HCT116 (cell line): Measurements from ENCODE around the gene GPALPP1. TPM values are rescaled to one million over a fixed set of nuclear protein-coding genes. Genes with fewer than 3 reads are reported as not detected.

Experiments used
- ATAC-seq: fragments of 200-7000 bp; cut with Tn5 transposase; 2 replicates; pipeline ENCODE4 v1.9.1; 2020; ENCODE audit warnings: mild to moderate bottlenecking, moderate library complexity
- BruUV-seq: library from RNA; stranded (reverse); fragments of 400-500 nt; replicated peaks from 2 replicates; lab custom pipeline; 2021; lab: Mats Ljungman, UMichigan
- CTCF ChIA-PET: fragments of 300-600 bp; sonication (Branson Sonifier 250); formaldehyde crosslinking; loops from one replicate; lab custom pipeline; 2021; ENCODE audit warnings: antibody characterized with exemption; lab: Charles Lee
- POLR2A ChIA-PET: fragments of 300-600, 350-600 bp; sonication (Branson Sonifier 250); formaldehyde crosslinking; loops from one replicate; lab custom pipeline; 2021; ENCODE audit warnings: antibody characterized with exemption; lab: Charles Lee
- RAD21 ChIA-PET, 2 experiments: fragments of 300-600 bp; sonication (Branson Sonifier 250); formaldehyde crosslinking; loops; one replicate each; lab custom pipeline; 2023; ENCODE audit warnings: low total read pairs in 2 of 2; ENCODE audit not compliant: uncharacterized antibody in 2 of 2, unreplicated experiment in 2 of 2, low non-redundant PET in 1 of 2; lab: Charles Lee
- DNase-seq: peaks from one replicate; pipeline ENCODE4 v3.0.0-alpha.2; 2010; ENCODE audit warnings: low read depth, low spot score
- H2AFZ ChIP-seq: fragments of 200-600 bp; shearing (Covaris generic), sonication (generic); 2 replicates; pipeline ENCODE4 v1.6.1; 2017; ENCODE audit warnings: low read depth, mixed run types, mixed read lengths, antibody characterized with exemption, low read length; ENCODE audit not compliant: poor library complexity, severe bottlenecking
- H3K27ac ChIP-seq: 2 replicates; pipeline ENCODE4 v1.5.1; 2012; ENCODE audit warnings: low read depth, low read length
- H3K27me3 ChIP-seq: fragments of 200-600 bp; sonication (generic); 2 replicates; pipeline ENCODE4 v1.6.1; 2016; ENCODE audit warnings: mixed run types, low read length, mixed read lengths; ENCODE audit not compliant: insufficient read depth
- H3K36me3 ChIP-seq, 2 experiments: fragments of 200-500 bp in 1 of 2; fragments of 200-600 bp in 1 of 2; sonication (Bioruptor generic) in 1 of 2; sonication (generic) in 1 of 2; 2 replicates each; pipeline versions ENCODE4 v1.5.1 to v1.6.1; 2014 to 2016; ENCODE audit warnings: low read length in 2 of 2, inconsistent platforms in 1 of 2, mixed read lengths in 1 of 2, mixed run types in 1 of 2; ENCODE audit not compliant: insufficient read depth in 2 of 2, control insufficient read depth in 1 of 2
- H3K4me1 ChIP-seq, 2 experiments: fragments of 200-600 bp in 1 of 2; sonication (generic) in 1 of 2; 2 replicates each; pipeline versions ENCODE4 v1.5.1 to v1.6.1; 2012 to 2017; ENCODE audit warnings: low read length in 2 of 2, inconsistent platforms in 1 of 2, mild to moderate bottlenecking in 1 of 2, mixed read lengths in 1 of 2, mixed run types in 1 of 2, moderate library complexity in 1 of 2; ENCODE audit not compliant: insufficient read depth in 2 of 2, control insufficient read depth in 1 of 2
- H3K4me2 ChIP-seq: fragments of 200-600 bp; sonication (generic); 2 replicates; pipeline ENCODE4 v1.6.1; 2017; ENCODE audit warnings: mixed run types, low read length, mixed read lengths
- H3K4me3 ChIP-seq, 2 experiments: fragments of 200-600 bp in 1 of 2; sonication (generic) in 1 of 2; replicated peaks in 1 of 2; 2 replicates each; pipeline ENCODE4 v1.5.1; 2011 to 2016; ENCODE audit warnings: low read length in 2 of 2, control low read depth in 1 of 2, low read depth in 1 of 2, mild to moderate bottlenecking in 1 of 2, mixed read lengths in 1 of 2, mixed run types in 1 of 2
- H3K79me2 ChIP-seq: fragments of 200-600 bp; sonication (generic); 2 replicates; pipeline ENCODE4 v1.6.1; 2017; ENCODE audit warnings: mild to moderate bottlenecking, mixed run types, low read length, moderate library complexity, mixed read lengths; ENCODE audit not compliant: insufficient read depth
- H3K9ac ChIP-seq: fragments of 200-600 bp; sonication (generic); 2 replicates; pipeline ENCODE4 v1.6.1; 2016; ENCODE audit warnings: low read length, mixed read lengths
- H3K9me2 ChIP-seq: fragments of 200-600 bp; sonication (generic), shearing (Covaris generic); 2 replicates; pipeline ENCODE4 v1.6.1; 2017; ENCODE audit warnings: mixed run types, mild to moderate bottlenecking, moderate library complexity; ENCODE audit not compliant: insufficient read depth
- H3K9me3 ChIP-seq, 2 experiments: fragments of 200-500 bp in 1 of 2; fragments of 200-600 bp in 1 of 2; sonication (Bioruptor generic) in 1 of 2; sonication (generic) in 1 of 2; 2 replicates each; pipeline ENCODE4 v1.6.1; 2014 to 2017; ENCODE audit warnings: low read length in 2 of 2, mixed read lengths in 2 of 2, inconsistent platforms in 1 of 2, low read depth in 1 of 2, mild to moderate bottlenecking in 1 of 2, mixed run types in 1 of 2, moderate library complexity in 1 of 2; ENCODE audit not compliant: control insufficient read depth in 1 of 2, insufficient read depth in 1 of 2
- H4K20me1 ChIP-seq: fragments of 200-600 bp; sonication (generic), shearing (Covaris generic); 2 replicates; pipeline ENCODE4 v1.6.1; 2017; ENCODE audit warnings: mixed run types, mild to moderate bottlenecking, moderate library complexity; ENCODE audit not compliant: insufficient read depth
- CBX3 ChIP-seq: IDR thresholded peaks from 2 replicates; pipeline ENCODE4 v1.6.1; 2012; ENCODE audit warnings: low read depth
- ELF1 ChIP-seq: IDR thresholded peaks from 2 replicates; pipeline ENCODE4 v1.6.1; 2012; ENCODE audit warnings: low read depth, borderline replicate concordance
- EZH2phosphoT487 ChIP-seq: fragments of 200-600 bp; IDR thresholded peaks from 2 replicates; pipeline ENCODE4 v1.6.1; 2018; ENCODE audit warnings: antibody characterized with exemption, borderline replicate concordance
- MAX ChIP-seq: IDR thresholded peaks from 2 replicates; pipeline ENCODE4 v1.6.1; 2012
- POLR2A ChIP-seq: IDR thresholded peaks from 2 replicates; pipeline ENCODE4 v1.7.0; 2011; ENCODE audit warnings: borderline replicate concordance; ENCODE audit not compliant: insufficient read depth, insufficient read length; ENCODE audit errors: extremely low read depth
- REST ChIP-seq: IDR thresholded peaks from 2 replicates; pipeline ENCODE4 v1.6.1; 2012; ENCODE audit warnings: low read depth
- ZBTB33 ChIP-seq: IDR thresholded peaks from 2 replicates; pipeline ENCODE4 v1.6.1; 2011; ENCODE audit warnings: mild to moderate bottlenecking, low read length, moderate library complexity; ENCODE audit not compliant: insufficient replicate concordance; ENCODE audit errors: extremely low read depth
- ZFX ChIP-seq: fragments of 450-650 bp; IDR thresholded peaks from 2 replicates; pipeline ENCODE4 v1.6.1; 2017
- ZNF274 ChIP-seq: fragments of 200-500 bp; sonication (Bioruptor generic); IDR thresholded peaks from 2 replicates; pipeline ENCODE4 v1.6.1; 2014; ENCODE audit warnings: mild to moderate bottlenecking, low read depth, low read length, inconsistent platforms
- intact Hi-C: fragments of 100-400 bp; cut with micrococcal nuclease; formaldehyde crosslinking; loops from 2 replicates; pipeline ENCODE4 v1.10.0; 2022
- total RNA-seq: library from RNA; stranded (reverse); gene quantifications from one replicate; pipeline ENCODE4 v1.2.1, GENCODE V29; 2021; ENCODE audit not compliant: unreplicated experiment
- TF ChIP-seq, protein P1 (sequence below): IDR thresholded peaks from 2 replicates; pipeline ENCODE4 v1.6.1; 2012
- TF ChIP-seq, protein P2 (sequence below), 3 experiments: fragments of 200-600 bp in 1 of 3; sonication (generic) in 1 of 3; IDR thresholded peaks in 2 of 3; conservative IDR thresholded peaks in 1 of 3; 2 replicates each; pipeline ENCODE4 v1.5.1; 2012 to 2017; ENCODE audit warnings: low read depth in 2 of 3, low read length in 2 of 3, antibody characterized with exemption in 1 of 3, borderline replicate concordance in 1 of 3, control low read depth in 1 of 3, mild to moderate bottlenecking in 1 of 3, mixed read lengths in 1 of 3, mixed run types in 1 of 3, moderate library complexity in 1 of 3; ENCODE audit not compliant: insufficient read depth in 1 of 3

The GPALPP1 gene
- total RNA-seq, 1 experiment from 2014 or later = 21.3 TPM

- Histone ChIP-seq H3K9me2 (no peaks in the 10 kb centered on the region), H3K9me3 (no peaks in the 10 kb centered on the region), H3K79me2 (peaks cover 94% of the 10 kb centered on the region), H4K20me1 (0 out of 2 replicates have a peak, but pooled peaks cover 4% of the 10 kb centered on the region), H3K9ac (peak overlapping the region; percentile 96), H3K27ac (peak overlapping the region; percentile 59), H3K4me1 (peaks cover 10 to 18% of the 10 kb centered on the region in 2 experiments), H3K27me3 (no peaks in the 10 kb centered on the region), H3K4me3 (peak overlapping the region; percentile 83 to 98), H3K4me2 (peak overlapping the region; percentile 91), H3K36me3 (peaks cover 5 to 11% of the 10 kb centered on the region in 2 experiments; a peak in 2 of 4 replicates), H2AFZ (no peak overlapping the region)
- intact Hi-C loops = no loop called here
- ChIA-PET POLR2A (no interaction called here), RAD21 (no interaction called here), CTCF (no interaction called here)
- peak; percentile 13; the same call in 1 of the 2 replicates for ATAC-seq
- no peak for TF ChIP-seq MAX
- TF ChIP-seq POLR2A = no peak
- peak; percentile 42 for TF ChIP-seq ZFX
- TF ChIP-seq, protein P1, sequence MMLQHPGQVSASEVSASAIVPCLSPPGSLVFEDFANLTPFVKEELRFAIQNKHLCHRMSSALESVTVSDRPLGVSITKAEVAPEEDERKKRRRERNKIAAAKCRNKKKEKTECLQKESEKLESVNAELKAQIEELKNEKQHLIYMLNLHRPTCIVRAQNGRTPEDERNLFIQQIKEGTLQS = no peak
- TF ChIP-seq ELF1 = no peak
- no TSS peak for BruUV-seq
- no peak for DNase-seq
Observed at GRCh38 chr13:44989941-44990340, 603 bp downstream of the GPALPP1 start.

DNA sequence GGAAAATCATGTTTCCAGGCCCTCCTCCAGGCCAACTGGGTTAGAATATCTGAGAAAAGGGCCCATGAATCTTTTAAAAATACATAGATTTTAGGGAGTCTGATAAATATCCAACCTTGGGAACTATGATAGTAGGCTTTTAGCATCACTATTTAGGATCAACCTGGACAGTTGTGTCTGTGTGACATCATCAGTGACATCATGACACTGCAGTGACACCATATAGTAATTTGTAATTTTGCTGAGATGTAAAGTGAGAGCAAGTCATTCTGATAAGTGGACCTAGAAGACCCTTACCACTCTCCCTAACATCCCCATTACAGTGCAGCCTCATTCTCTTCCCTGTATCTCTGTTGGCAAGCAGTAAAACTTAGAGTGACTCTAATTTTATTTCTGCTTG is 14.1 kb downstream of the GPALPP1 start:
- RAD21 ChIA-PET = no interaction called here
- H3K27ac ChIP-seq = no peak overlapping the region
- POLR2A ChIA-PET = no interaction called here
- H3K36me3 ChIP-seq = peaks cover 3 to 4% of the 10 kb centered on the region in 2 experiments; a peak in 2 of 4 replicates
- H3K9me2 ChIP-seq = no peaks in the 10 kb centered on the region
- H4K20me1 ChIP-seq = no peaks in the 10 kb centered on the region
- H3K27me3 ChIP-seq = no peaks in the 10 kb centered on the region
- H3K4me3 ChIP-seq = no peak overlapping the region
- no peak overlapping the region for H2AFZ ChIP-seq
- H3K4me2 ChIP-seq = no peak overlapping the region
- no peak for DNase-seq
- no peaks in the 10 kb centered on the region for H3K79me2 ChIP-seq
- no TSS peak for BruUV-seq
- ATAC-seq = no peak
- no peak overlapping the region for H3K9ac ChIP-seq
- H3K4me1 ChIP-seq = no peaks in the 10 kb centered on the region
- CTCF ChIA-PET = no interaction called here
- intact Hi-C loops = no loop called here
- no peaks in the 10 kb centered on the region for H3K9me3 ChIP-seq
- TF ChIP-seq CBX3 (no peak), ZBTB33 (no peak), REST (no peak), ZNF274 (no peak), EZH2phosphoT487 (no peak)
- TF ChIP-seq, protein P1 = no peak
- TF ChIP-seq, protein P2, sequence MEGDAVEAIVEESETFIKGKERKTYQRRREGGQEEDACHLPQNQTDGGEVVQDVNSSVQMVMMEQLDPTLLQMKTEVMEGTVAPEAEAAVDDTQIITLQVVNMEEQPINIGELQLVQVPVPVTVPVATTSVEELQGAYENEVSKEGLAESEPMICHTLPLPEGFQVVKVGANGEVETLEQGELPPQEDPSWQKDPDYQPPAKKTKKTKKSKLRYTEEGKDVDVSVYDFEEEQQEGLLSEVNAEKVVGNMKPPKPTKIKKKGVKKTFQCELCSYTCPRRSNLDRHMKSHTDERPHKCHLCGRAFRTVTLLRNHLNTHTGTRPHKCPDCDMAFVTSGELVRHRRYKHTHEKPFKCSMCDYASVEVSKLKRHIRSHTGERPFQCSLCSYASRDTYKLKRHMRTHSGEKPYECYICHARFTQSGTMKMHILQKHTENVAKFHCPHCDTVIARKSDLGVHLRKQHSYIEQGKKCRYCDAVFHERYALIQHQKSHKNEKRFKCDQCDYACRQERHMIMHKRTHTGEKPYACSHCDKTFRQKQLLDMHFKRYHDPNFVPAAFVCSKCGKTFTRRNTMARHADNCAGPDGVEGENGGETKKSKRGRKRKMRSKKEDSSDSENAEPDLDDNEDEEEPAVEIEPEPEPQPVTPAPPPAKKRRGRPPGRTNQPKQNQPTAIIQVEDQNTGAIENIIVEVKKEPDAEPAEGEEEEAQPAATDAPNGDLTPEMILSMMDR (IDR thresholded peaks at IDR 0.05 in 2 of 3, conservative IDR thresholded peaks at IDR 0.05 in 1 of 3; ENCODE audit: borderline replicate concordance in 1 of 3, insufficient read depth in 1 of 3, low read depth in 2 of 3, low read length in 2 of 3) = no peak
